PC-9 (cell line): ENCODE data around the gene LCN10. TPM values are rescaled to one million over a fixed set of nuclear protein-coding genes. Genes with fewer than 3 reads are reported as not detected.

ENCODE experiments used
- BruUV-seq: library from RNA; stranded (reverse); fragments of 400-500 nt; replicated peaks from 2 replicates; lab custom pipeline; 2021; lab: Mats Ljungman, UMichigan
- CTCF ChIA-PET: fragments of 300-600 bp; sonication (Branson Sonifier 250); formaldehyde crosslinking; loops from one replicate; lab custom pipeline; 2022; ENCODE audit warnings: antibody characterized with exemption; lab: Charles Lee
- POLR2A ChIA-PET: fragments of 300-600 bp; sonication (Branson Sonifier 250); formaldehyde crosslinking; loops from one replicate; lab custom pipeline; 2022; ENCODE audit warnings: antibody characterized with exemption; ENCODE audit not compliant: unreplicated experiment; lab: Charles Lee
- DNase-seq, 2 experiments: peaks; one replicate each; pipeline versions ENCODE4 v3.0.0 to v3.0.0-alpha.2; 2015 to 2022; ENCODE audit warnings: mixed read lengths in 1 of 2
- H2AFZ ChIP-seq: fragments of 200-600 bp; sonication (generic); 2 replicates; pipeline ENCODE4 v1.8.1; 2017; ENCODE audit warnings: antibody characterized with exemption
- H3F3A ChIP-seq: fragments of 200-600 bp; sonication (generic); 2 replicates; pipeline ENCODE4 v1.8.1; 2017; ENCODE audit warnings: antibody characterized with exemption, mild to moderate bottlenecking, low read depth; ENCODE audit not compliant: insufficient read depth
- H3K27ac ChIP-seq: fragments of 200-600 bp; sonication (generic); 2 replicates; pipeline ENCODE4 v1.6.1; 2016; ENCODE audit warnings: mixed run types
- H3K27me3 ChIP-seq: fragments of 200-600 bp; sonication (generic); 2 replicates; pipeline ENCODE4 v1.6.1; 2016; ENCODE audit warnings: low read depth, mixed run types; ENCODE audit not compliant: insufficient read depth
- H3K36me3 ChIP-seq: fragments of 200-600 bp; sonication (generic); 2 replicates; pipeline ENCODE4 v1.6.1; 2016; ENCODE audit warnings: low read depth, mixed run types
- H3K4me1 ChIP-seq: fragments of 200-600 bp; sonication (generic); replicated peaks from 2 replicates; pipeline ENCODE4 v1.6.1; 2016; ENCODE audit warnings: mixed run types; ENCODE audit not compliant: insufficient read depth
- H3K4me2 ChIP-seq: fragments of 200-600 bp; sonication (generic); 2 replicates; pipeline ENCODE4 v1.6.1; 2017; ENCODE audit warnings: mixed run types
- H3K4me3 ChIP-seq: fragments of 200-600 bp; sonication (generic); 2 replicates; pipeline ENCODE4 v1.6.1; 2016; ENCODE audit warnings: mixed run types
- H3K79me2 ChIP-seq: fragments of 200-600 bp; sonication (generic); 2 replicates; pipeline ENCODE4 v1.6.1; 2017; ENCODE audit warnings: low read depth, mixed run types
- H3K9me2 ChIP-seq: fragments of 200-600 bp; sonication (generic); 2 replicates; pipeline ENCODE4 v1.8.1; 2017; ENCODE audit warnings: mild to moderate bottlenecking; ENCODE audit not compliant: insufficient read depth
- H3K9me3 ChIP-seq: fragments of 200-600 bp; sonication (generic); 2 replicates; pipeline ENCODE4 v1.8.1; 2016; ENCODE audit warnings: low read depth; ENCODE audit not compliant: insufficient read depth
- H4K20me1 ChIP-seq: fragments of 200-600 bp; sonication (generic); 2 replicates; pipeline ENCODE4 v1.8.1; 2017; ENCODE audit not compliant: insufficient read depth
- CTCF ChIP-seq: fragments of 200-600 bp; sonication (generic); conservative IDR thresholded peaks from 2 replicates; pipeline ENCODE4 v1.6.1; 2017; ENCODE audit warnings: mixed run types, antibody characterized with exemption, mild to moderate bottlenecking, moderate library complexity
- EZH2 ChIP-seq: fragments of 200-600 bp; sonication (generic); IDR thresholded peaks from 2 replicates; pipeline ENCODE4 v1.8.0; 2017; ENCODE audit warnings: antibody characterized with exemption, low read depth
- intact Hi-C: fragments of 100-400 bp; cut with micrococcal nuclease; formaldehyde crosslinking; loops from one replicate; pipeline ENCODE4 v1.10.0; 2022; ENCODE audit not compliant: unreplicated experiment
- total RNA-seq: library from RNA; stranded (reverse); gene quantifications from 2 replicates; pipeline ENCODE4 v1.2.3, GENCODE V29; 2021

The LCN10 gene
- total RNA-seq, 1 experiment from 2014 or later = 0.94 TPM

- no peak overlapping the region for H2AFZ ChIP-seq
- no peaks in the 10 kb centered on the region for H3K36me3 ChIP-seq
- H3K79me2 ChIP-seq = peaks cover 16% of the 10 kb centered on the region
- no peak overlapping the region for H3K4me3 ChIP-seq
- no peaks in the 10 kb centered on the region for H4K20me1 ChIP-seq
- no TSS peak for BruUV-seq
- ChIA-PET POLR2A (interaction anchor here (0.7 kb wide), 1 partner anchor 12 kb away, joined by 3 read pairs; no protein-coding TSS in a partner anchor), CTCF (no interaction called here)
- H3K9me2 ChIP-seq = no peaks in the 10 kb centered on the region
- H3K27ac ChIP-seq = no peak overlapping the region
- no peak overlapping the region for H3K4me2 ChIP-seq
- H3K4me1 ChIP-seq = no peaks in the 10 kb centered on the region
- H3F3A ChIP-seq = peaks cover 17% of the 10 kb centered on the region
- DNase-seq = no peak
- no peaks in the 10 kb centered on the region for H3K9me3 ChIP-seq
- TF ChIP-seq EZH2 = no peak
- no peak for TF ChIP-seq CTCF
- peaks cover 24% of the 10 kb centered on the region for H3K27me3 ChIP-seq
- intact Hi-C loops = no loop called here
Observed at GRCh38 chr9:136734837-136735496, 7.8 kb downstream of the LCN10 start.

- H3K4me1 ChIP-seq = peaks cover 8% of the 10 kb centered on the region; the same call in 1 of the 2 replicates
- H3K4me3 ChIP-seq = no peak overlapping the region
- TF ChIP-seq CTCF (no peak), EZH2 (no peak)
- POLR2A ChIA-PET = no interaction called here
- intact Hi-C loops = no loop called here
- no peaks in the 10 kb centered on the region for H4K20me1 ChIP-seq
- CTCF ChIA-PET = no interaction called here
- no peak overlapping the region for H2AFZ ChIP-seq
- peaks cover 30% of the 10 kb centered on the region for H3K79me2 ChIP-seq
- no peaks in the 10 kb centered on the region for H3K9me2 ChIP-seq
- BruUV-seq = no TSS peak
- no peak for DNase-seq
- H3K27me3 ChIP-seq = peaks cover 10% of the 10 kb centered on the region
- no peak overlapping the region for H3K4me2 ChIP-seq
- H3F3A ChIP-seq = peaks cover 20% of the 10 kb centered on the region
- no peaks in the 10 kb centered on the region for H3K9me3 ChIP-seq
- no peak overlapping the region for H3K27ac ChIP-seq
- no peaks in the 10 kb centered on the region for H3K36me3 ChIP-seq
Observed at GRCh38 chr9:136733611-136734010, 9.1 kb downstream of the LCN10 start.

GRCh38 chr9:136732444-136733178, 10.1 kb downstream of the LCN10 start:
- peaks cover 8% of the 10 kb centered on the region; the same call in 1 of the 2 replicates for H3K4me1 ChIP-seq
- H3K4me3 ChIP-seq = no peak overlapping the region
- H3K36me3 ChIP-seq = no peaks in the 10 kb centered on the region
- no peak overlapping the region for H3K4me2 ChIP-seq
- no peaks in the 10 kb centered on the region for H3K9me3 ChIP-seq
- H3K79me2 ChIP-seq = peaks cover 36% of the 10 kb centered on the region
- CTCF ChIA-PET = interaction anchor here (0.6 kb wide), 1 partner anchor 35 kb away, joined by 8 read pairs; no protein-coding TSS in a partner anchor
- no peaks in the 10 kb centered on the region for H4K20me1 ChIP-seq
- no TSS peak for BruUV-seq
- H3K27me3 ChIP-seq = no peaks in the 10 kb centered on the region; the same call in 1 of the 2 replicates
- H3F3A ChIP-seq = peaks cover 21% of the 10 kb centered on the region
- no peak overlapping the region for H3K27ac ChIP-seq
- H2AFZ ChIP-seq = no peak overlapping the region
- H3K9me2 ChIP-seq = no peaks in the 10 kb centered on the region
- intact Hi-C loops = no loop called here
- POLR2A ChIA-PET = no interaction called here
- TF ChIP-seq EZH2 (no peak), CTCF (no peak)
- DNase-seq = no peak
